Measurements from ENCODE around the gene ERCC6L2.

The ERCC6L2 gene

GRCh38 chr9:95892690-95893089, 17.2 kb downstream of the ERCC6L2 start:
- no peaks in the 10 kb centered on the region for H3K36me3 ChIP-seq (ENCODE audit: insufficient read depth, low read depth, low read length)
- no peaks in the 10 kb centered on the region for H3K4me1 ChIP-seq (ENCODE audit: insufficient read depth, low read length)
- no peak overlapping the region for H3K4me3 ChIP-seq (ENCODE audit: low read length)
- H3K27ac ChIP-seq (ENCODE audit: low read length), result no peak overlapping the region
- no peak overlapping the region for H3K9ac ChIP-seq (ENCODE audit: low read depth, low read length)
- H3K9me3 ChIP-seq (ENCODE audit: insufficient read depth, low read depth, low read length), result no peaks in the 10 kb centered on the region
- H3K27me3 ChIP-seq (ENCODE audit: insufficient read depth, low read length), result no peaks in the 10 kb centered on the region

- H3K27me3 ChIP-seq (ENCODE audit: insufficient read depth, low read length), result no peaks in the 10 kb centered on the region
- no peak overlapping the region for H3K9ac ChIP-seq (ENCODE audit: low read depth, low read length)
- H3K27ac ChIP-seq (ENCODE audit: low read length), result no peak overlapping the region
- no peaks in the 10 kb centered on the region for H3K9me3 ChIP-seq (ENCODE audit: insufficient read depth, low read depth, low read length)
- peaks cover 5% of the 10 kb centered on the region; the same call in 1 of the 2 replicates for H3K36me3 ChIP-seq (ENCODE audit: insufficient read depth, low read depth, low read length)
- no peak overlapping the region for H3K4me3 ChIP-seq (ENCODE audit: low read length)
- no peaks in the 10 kb centered on the region for H3K4me1 ChIP-seq (ENCODE audit: insufficient read depth, low read length)
Measured at GRCh38 chr9:95896580-95896979, 21.1 kb downstream of the ERCC6L2 start.

- H3K27me3 ChIP-seq (ENCODE audit: insufficient read depth, low read length), result no peaks in the 10 kb centered on the region
- H3K4me3 ChIP-seq (ENCODE audit: low read length), result no peak overlapping the region
- H3K9ac ChIP-seq (ENCODE audit: low read depth, low read length), result no peak overlapping the region
- no peak overlapping the region for H3K27ac ChIP-seq (ENCODE audit: low read length)
- H3K36me3 ChIP-seq (ENCODE audit: insufficient read depth, low read depth, low read length), result peaks cover 9% of the 10 kb centered on the region
- H3K9me3 ChIP-seq (ENCODE audit: insufficient read depth, low read depth, low read length), result no peaks in the 10 kb centered on the region
- H3K4me1 ChIP-seq (ENCODE audit: insufficient read depth, low read length), result no peaks in the 10 kb centered on the region
Measured at GRCh38 chr9:95901506-95901905, 26.0 kb downstream of the ERCC6L2 start.

GRCh38 chr9:95903398-95903797, 27.9 kb downstream of the ERCC6L2 start:
- peaks cover 11% of the 10 kb centered on the region for H3K36me3 ChIP-seq (ENCODE audit: insufficient read depth, low read depth, low read length)
- no peak overlapping the region for H3K9ac ChIP-seq (ENCODE audit: low read depth, low read length)
- no peak overlapping the region for H3K4me3 ChIP-seq (ENCODE audit: low read length)
- H3K9me3 ChIP-seq (ENCODE audit: insufficient read depth, low read depth, low read length), result no peaks in the 10 kb centered on the region
- H3K27ac ChIP-seq (ENCODE audit: low read length), result no peak overlapping the region
- no peaks in the 10 kb centered on the region for H3K4me1 ChIP-seq (ENCODE audit: insufficient read depth, low read length)
- H3K27me3 ChIP-seq (ENCODE audit: insufficient read depth, low read length), result no peaks in the 10 kb centered on the region

- Histone ChIP-seq H3K27ac (ENCODE audit: low read length) (no peak overlapping the region), H3K9me3 (ENCODE audit: insufficient read depth, low read depth, low read length) (no peaks in the 10 kb centered on the region), H3K4me1 (ENCODE audit: insufficient read depth, low read length) (no peaks in the 10 kb centered on the region), H3K27me3 (ENCODE audit: insufficient read depth, low read length) (no peaks in the 10 kb centered on the region), H3K36me3 (ENCODE audit: insufficient read depth, low read depth, low read length) (peaks cover 13% of the 10 kb centered on the region; the same call in 1 of the 2 replicates), H3K9ac (ENCODE audit: low read depth, low read length) (no peak overlapping the region), H3K4me3 (ENCODE audit: low read length) (no peak overlapping the region)
Measured at GRCh38 chr9:95907794-95908193, 32.3 kb downstream of the ERCC6L2 start.

- Histone ChIP-seq H3K4me1 (ENCODE audit: insufficient read depth, low read length) (no peaks in the 10 kb centered on the region), H3K9ac (ENCODE audit: low read depth, low read length) (no peak overlapping the region), H3K9me3 (ENCODE audit: insufficient read depth, low read depth, low read length) (no peaks in the 10 kb centered on the region), H3K4me3 (ENCODE audit: low read length) (no peak overlapping the region), H3K36me3 (ENCODE audit: insufficient read depth, low read depth, low read length) (peaks cover 17% of the 10 kb centered on the region; the same call in 1 of the 2 replicates), H3K27ac (ENCODE audit: low read length) (no peak overlapping the region), H3K27me3 (ENCODE audit: insufficient read depth, low read length) (no peaks in the 10 kb centered on the region)
Measured at GRCh38 chr9:95910023-95910707, 34.7 kb downstream of the ERCC6L2 start.

- no peak overlapping the region for H3K27ac ChIP-seq (ENCODE audit: low read length)
- H3K9me3 ChIP-seq (ENCODE audit: insufficient read depth, low read depth, low read length), result no peaks in the 10 kb centered on the region
- no peaks in the 10 kb centered on the region for H3K4me1 ChIP-seq (ENCODE audit: insufficient read depth, low read length)
- no peaks in the 10 kb centered on the region for H3K27me3 ChIP-seq (ENCODE audit: insufficient read depth, low read length)
- H3K9ac ChIP-seq (ENCODE audit: low read depth, low read length), result no peak overlapping the region
- H3K36me3 ChIP-seq (ENCODE audit: insufficient read depth, low read depth, low read length), result peaks cover 21% of the 10 kb centered on the region
- no peak overlapping the region for H3K4me3 ChIP-seq (ENCODE audit: low read length)
Measured at GRCh38 chr9:95910770-95911340, 35.4 kb downstream of the ERCC6L2 start.

- Histone ChIP-seq H3K4me1 (ENCODE audit: insufficient read depth, low read length) (no peaks in the 10 kb centered on the region), H3K4me3 (ENCODE audit: low read length) (no peak overlapping the region), H3K9me3 (ENCODE audit: insufficient read depth, low read depth, low read length) (no peaks in the 10 kb centered on the region), H3K36me3 (ENCODE audit: insufficient read depth, low read depth, low read length) (peaks cover 38% of the 10 kb centered on the region), H3K27ac (ENCODE audit: low read length) (no peak overlapping the region), H3K9ac (ENCODE audit: low read depth, low read length) (no peak overlapping the region), H3K27me3 (ENCODE audit: insufficient read depth, low read length) (no peaks in the 10 kb centered on the region)
Measured at GRCh38 chr9:95912773-95913172, 37.3 kb downstream of the ERCC6L2 start.

GRCh38 chr9:95920017-95920416, 44.5 kb downstream of the ERCC6L2 start:
- peaks cover 13% of the 10 kb centered on the region for H3K9me3 ChIP-seq (ENCODE audit: insufficient read depth, low read depth, low read length)
- H3K27ac ChIP-seq (ENCODE audit: low read length), result no peak overlapping the region
- no peaks in the 10 kb centered on the region for H3K27me3 ChIP-seq (ENCODE audit: insufficient read depth, low read length)
- H3K4me3 ChIP-seq (ENCODE audit: low read length), result no peak overlapping the region
- H3K4me1 ChIP-seq (ENCODE audit: insufficient read depth, low read length), result peaks cover 7% of the 10 kb centered on the region; the same call in 1 of the 2 replicates
- peaks cover 74% of the 10 kb centered on the region for H3K36me3 ChIP-seq (ENCODE audit: insufficient read depth, low read depth, low read length)
- no peak overlapping the region for H3K9ac ChIP-seq (ENCODE audit: low read depth, low read length)

- Histone ChIP-seq H3K4me3 (ENCODE audit: low read length) (no peak overlapping the region), H3K9me3 (ENCODE audit: insufficient read depth, low read depth, low read length) (peaks cover 13% of the 10 kb centered on the region), H3K27ac (ENCODE audit: low read length) (no peak overlapping the region), H3K36me3 (ENCODE audit: insufficient read depth, low read depth, low read length) (peaks cover 74% of the 10 kb centered on the region), H3K27me3 (ENCODE audit: insufficient read depth, low read length) (no peaks in the 10 kb centered on the region), H3K4me1 (ENCODE audit: insufficient read depth, low read length) (peaks cover 7% of the 10 kb centered on the region; the same call in 1 of the 2 replicates), H3K9ac (ENCODE audit: low read depth, low read length) (no peak overlapping the region)
Measured at GRCh38 chr9:95923794-95924193, 48.3 kb downstream of the ERCC6L2 start.

- Histone ChIP-seq H3K4me1 (ENCODE audit: insufficient read depth, low read length) (peaks cover 7% of the 10 kb centered on the region; the same call in 1 of the 2 replicates), H3K9ac (ENCODE audit: low read depth, low read length) (no peak overlapping the region), H3K36me3 (ENCODE audit: insufficient read depth, low read depth, low read length) (peaks cover 75% of the 10 kb centered on the region), H3K27me3 (ENCODE audit: insufficient read depth, low read length) (no peaks in the 10 kb centered on the region), H3K27ac (ENCODE audit: low read length) (no peak overlapping the region), H3K9me3 (ENCODE audit: insufficient read depth, low read depth, low read length) (peaks cover 13% of the 10 kb centered on the region), H3K4me3 (ENCODE audit: low read length) (no peak overlapping the region)
Measured at GRCh38 chr9:95924987-95925386, 49.5 kb downstream of the ERCC6L2 start.

- Histone ChIP-seq H3K4me1 (ENCODE audit: insufficient read depth, low read length) (peaks cover 7% of the 10 kb centered on the region; the same call in 1 of the 2 replicates), H3K27ac (ENCODE audit: low read length) (no peak overlapping the region), H3K27me3 (ENCODE audit: insufficient read depth, low read length) (no peaks in the 10 kb centered on the region), H3K9ac (ENCODE audit: low read depth, low read length) (no peak overlapping the region), H3K36me3 (ENCODE audit: insufficient read depth, low read depth, low read length) (peaks cover 78% of the 10 kb centered on the region), H3K4me3 (ENCODE audit: low read length) (no peak overlapping the region), H3K9me3 (ENCODE audit: insufficient read depth, low read depth, low read length) (no peaks in the 10 kb centered on the region)
Measured at GRCh38 chr9:95927271-95928004, 51.9 kb downstream of the ERCC6L2 start.
